Measurements from ENCODE around the gene INSIG2.

GRCh38 chr2:118153433-118153832, 65.2 kb downstream of the INSIG2 start:
- TF ChIP-seq CTCF (IDR thresholded peaks at IDR 0.05; ENCODE audit: low read length) (no peak), EZH2 (IDR thresholded peaks at IDR 0.05; ENCODE audit: borderline replicate concordance, low read length) (no peak)
